Ishikawa (cell line): Measurements from ENCODE around the gene AGAP1.

Source experiments
- CEBPB ChIP-seq: IDR thresholded peaks from 2 replicates; pipeline ENCODE4 v1.6.1; 2012
- CREB1 ChIP-seq: IDR thresholded peaks from 2 replicates; pipeline ENCODE4 v1.6.1; 2012; ENCODE audit warnings: low read depth
- EGR1 ChIP-seq: IDR thresholded peaks from 2 replicates; pipeline ENCODE4 v1.6.1; 2012
- EP300 ChIP-seq: IDR thresholded peaks from 2 replicates; pipeline ENCODE4 v1.6.1; 2012; ENCODE audit warnings: borderline replicate concordance
- FOXM1 ChIP-seq: IDR thresholded peaks from 2 replicates; pipeline ENCODE4 v1.6.1; 2012; ENCODE audit warnings: low read depth, borderline replicate concordance
- MAX ChIP-seq: IDR thresholded peaks from 2 replicates; pipeline ENCODE4 v1.6.1; 2012
- NFIC ChIP-seq: IDR thresholded peaks from 2 replicates; pipeline ENCODE4 v1.6.1; 2012
- RAD21 ChIP-seq: IDR thresholded peaks from 2 replicates; pipeline ENCODE4 v1.6.1; 2012; ENCODE audit warnings: low read depth
- REST ChIP-seq: IDR thresholded peaks from 2 replicates; pipeline ENCODE4 v1.6.1; 2012; ENCODE audit warnings: low read depth, mild to moderate bottlenecking
- TAF1 ChIP-seq: IDR thresholded peaks from 2 replicates; pipeline ENCODE4 v1.6.1; 2012; ENCODE audit warnings: low read depth, mild to moderate bottlenecking
- TCF12 ChIP-seq: IDR thresholded peaks from 2 replicates; pipeline ENCODE4 v1.6.1; 2012; ENCODE audit warnings: low read depth
- TEAD4 ChIP-seq: IDR thresholded peaks from 2 replicates; pipeline ENCODE4 v1.6.1; 2012
- USF1 ChIP-seq: IDR thresholded peaks from 2 replicates; pipeline ENCODE4 v1.6.1; 2012
- YY1 ChIP-seq: IDR thresholded peaks from 2 replicates; pipeline ENCODE4 v1.6.1; 2012; ENCODE audit warnings: low read depth
- ZBTB7A ChIP-seq: IDR thresholded peaks from 2 replicates; pipeline ENCODE4 v1.6.1; 2012; ENCODE audit warnings: low read depth

AGAP1 gene

GRCh38 chr2:236092714-236093113 is 598.9 kb downstream of the AGAP1 start:
- TF ChIP-seq NFIC (no peak), MAX (no peak), RAD21 (no peak), EP300 (no peak), FOXM1 (no peak), TCF12 (no peak), USF1 (no peak), TEAD4 (no peak), EGR1 (no peak), REST (no peak), CEBPB (no peak), TAF1 (no peak), CREB1 (no peak), YY1 (no peak), ZBTB7A (no peak)

GRCh38 chr2:236093134-236093533 is 599.3 kb downstream of the AGAP1 start:
- TF ChIP-seq EP300: no peak

- TF ChIP-seq EGR1 (no peak), RAD21 (no peak)
Measured at GRCh38 chr2:236095504-236095903, 601.7 kb downstream of the AGAP1 start.

- no peak for TF ChIP-seq NFIC
Measured at GRCh38 chr2:236101311-236101950, 607.6 kb downstream of the AGAP1 start.

- TF ChIP-seq MAX (no peak), USF1 (no peak), CREB1 (no peak), EP300 (no peak), TAF1 (no peak), TCF12 (no peak), ZBTB7A (no peak)
Measured at GRCh38 chr2:236102971-236103370, 609.1 kb downstream of the AGAP1 start.

- TF ChIP-seq TCF12: no peak
- no peak for TF ChIP-seq RAD21
- no peak for TF ChIP-seq CEBPB
- no peak for TF ChIP-seq FOXM1
- no peak for TF ChIP-seq REST
- TF ChIP-seq EP300: no peak
Measured at GRCh38 chr2:236103981-236104380, 610.1 kb downstream of the AGAP1 start.

GRCh38 chr2:236105955-236106607 is 612.2 kb downstream of the AGAP1 start:
- TF ChIP-seq ZBTB7A: no peak
- no peak for TF ChIP-seq CEBPB
- TF ChIP-seq TCF12: no peak
- no peak for TF ChIP-seq CREB1
- TF ChIP-seq RAD21: no peak
- TF ChIP-seq MAX: no peak
- TF ChIP-seq EGR1: no peak
- TF ChIP-seq TEAD4: no peak
- TF ChIP-seq YY1: no peak
- no peak for TF ChIP-seq NFIC
- TF ChIP-seq FOXM1: no peak
- no peak for TF ChIP-seq REST
- no peak for TF ChIP-seq USF1
- no peak for TF ChIP-seq TAF1
- TF ChIP-seq EP300: no peak
